Endothelial cell of umbilical vein (primary cell): ENCODE measurements around the gene ARHGAP22.

Source experiments
- EZH2 ChIP-seq: IDR thresholded peaks from 2 replicates; pipeline ENCODE4 v1.6.1; 2012; ENCODE audit warnings: borderline replicate concordance, low read depth, mild to moderate bottlenecking, moderate library complexity, low read length, inconsistent platforms; ENCODE audit not compliant: severe bottlenecking
- GATA2 ChIP-seq: IDR thresholded peaks from 2 replicates; pipeline ENCODE4 v1.7.0; 2011; ENCODE audit warnings: low read depth, mild to moderate bottlenecking, moderate library complexity, mixed read lengths, low read length; ENCODE audit not compliant: insufficient read length, insufficient read depth
- JUN ChIP-seq: IDR thresholded peaks from 2 replicates; pipeline ENCODE4 v1.6.1; 2011; ENCODE audit warnings: borderline replicate concordance, low read depth; ENCODE audit not compliant: insufficient read length, insufficient read depth
- MYC ChIP-seq: IDR thresholded peaks from one replicate; pipeline ENCODE4 v1.6.1; 2011; ENCODE audit warnings: mild to moderate bottlenecking, low read depth, low read length
- POLR2A ChIP-seq: IDR thresholded peaks from 2 replicates; pipeline ENCODE4 v1.6.1; 2012; ENCODE audit warnings: low read depth, mild to moderate bottlenecking, control low read depth, low read length
- POLR2AphosphoS5 ChIP-seq: IDR thresholded peaks from 2 replicates; pipeline ENCODE4 v1.6.1; 2012; ENCODE audit warnings: low read depth, mild to moderate bottlenecking, control low read depth, low read length, moderate library complexity; ENCODE audit not compliant: insufficient read depth
- TF ChIP-seq, protein P1 (sequence below): IDR thresholded peaks from 2 replicates; pipeline ENCODE4 v1.6.1; 2011; ENCODE audit not compliant: insufficient read depth, insufficient read length
- TF ChIP-seq, protein P2 (sequence below), 2 donors: IDR thresholded peaks; 1 replicate in 1 of 2; 2 replicates in 1 of 2; pipeline ENCODE4 v1.5.1; 2011; ENCODE audit warnings: low read length in 2 of 2, mild to moderate bottlenecking in 2 of 2, moderate library complexity in 2 of 2, control low read depth in 1 of 2, inconsistent platforms in 1 of 2, low read depth in 1 of 2; ENCODE audit not compliant: insufficient read depth in 1 of 2; ENCODE audit errors: extremely low read depth in 1 of 2

DNA sequence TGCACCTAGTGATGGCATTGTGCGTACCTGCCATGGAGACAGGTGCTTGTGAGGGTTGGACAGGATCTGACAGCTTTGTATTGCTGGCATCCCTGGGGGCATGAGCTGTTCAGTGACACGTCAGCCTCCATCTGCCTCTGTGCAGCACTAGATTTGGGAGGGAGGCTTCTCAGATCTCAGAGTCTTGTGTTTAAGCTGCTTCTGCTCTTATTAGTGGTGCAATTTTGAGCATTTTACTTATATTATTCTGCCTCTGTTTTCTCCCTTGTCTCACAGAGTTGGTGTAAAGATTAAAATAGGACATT lies 5.1 kb downstream of the ARHGAP22 start:
- TF ChIP-seq POLR2AphosphoS5 (no peak), POLR2A (no peak), MYC (no peak), JUN (no peak), EZH2 (no peak), GATA2 (no peak)
- TF ChIP-seq, protein P1, sequence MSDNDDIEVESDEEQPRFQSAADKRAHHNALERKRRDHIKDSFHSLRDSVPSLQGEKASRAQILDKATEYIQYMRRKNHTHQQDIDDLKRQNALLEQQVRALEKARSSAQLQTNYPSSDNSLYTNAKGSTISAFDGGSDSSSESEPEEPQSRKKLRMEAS = no peak
- TF ChIP-seq, protein P2, sequence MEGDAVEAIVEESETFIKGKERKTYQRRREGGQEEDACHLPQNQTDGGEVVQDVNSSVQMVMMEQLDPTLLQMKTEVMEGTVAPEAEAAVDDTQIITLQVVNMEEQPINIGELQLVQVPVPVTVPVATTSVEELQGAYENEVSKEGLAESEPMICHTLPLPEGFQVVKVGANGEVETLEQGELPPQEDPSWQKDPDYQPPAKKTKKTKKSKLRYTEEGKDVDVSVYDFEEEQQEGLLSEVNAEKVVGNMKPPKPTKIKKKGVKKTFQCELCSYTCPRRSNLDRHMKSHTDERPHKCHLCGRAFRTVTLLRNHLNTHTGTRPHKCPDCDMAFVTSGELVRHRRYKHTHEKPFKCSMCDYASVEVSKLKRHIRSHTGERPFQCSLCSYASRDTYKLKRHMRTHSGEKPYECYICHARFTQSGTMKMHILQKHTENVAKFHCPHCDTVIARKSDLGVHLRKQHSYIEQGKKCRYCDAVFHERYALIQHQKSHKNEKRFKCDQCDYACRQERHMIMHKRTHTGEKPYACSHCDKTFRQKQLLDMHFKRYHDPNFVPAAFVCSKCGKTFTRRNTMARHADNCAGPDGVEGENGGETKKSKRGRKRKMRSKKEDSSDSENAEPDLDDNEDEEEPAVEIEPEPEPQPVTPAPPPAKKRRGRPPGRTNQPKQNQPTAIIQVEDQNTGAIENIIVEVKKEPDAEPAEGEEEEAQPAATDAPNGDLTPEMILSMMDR (IDR thresholded peaks at IDR 0.05; ENCODE audit: extremely low read depth in 1 of 2, insufficient read depth in 1 of 2, low read depth in 1 of 2, low read length in 2 of 2) = no peak
